HG03103 (cell line): Measurements from ENCODE around the gene TTLL8.

ENCODE experiments used
- ATAC-seq: cut with Tn5 transposase; IDR thresholded peaks from one replicate; pipeline ENCODE4 v1.9.1; 2021; ENCODE audit warnings: low read depth; ENCODE audit not compliant: unreplicated experiment

The TTLL8 gene

DNA sequence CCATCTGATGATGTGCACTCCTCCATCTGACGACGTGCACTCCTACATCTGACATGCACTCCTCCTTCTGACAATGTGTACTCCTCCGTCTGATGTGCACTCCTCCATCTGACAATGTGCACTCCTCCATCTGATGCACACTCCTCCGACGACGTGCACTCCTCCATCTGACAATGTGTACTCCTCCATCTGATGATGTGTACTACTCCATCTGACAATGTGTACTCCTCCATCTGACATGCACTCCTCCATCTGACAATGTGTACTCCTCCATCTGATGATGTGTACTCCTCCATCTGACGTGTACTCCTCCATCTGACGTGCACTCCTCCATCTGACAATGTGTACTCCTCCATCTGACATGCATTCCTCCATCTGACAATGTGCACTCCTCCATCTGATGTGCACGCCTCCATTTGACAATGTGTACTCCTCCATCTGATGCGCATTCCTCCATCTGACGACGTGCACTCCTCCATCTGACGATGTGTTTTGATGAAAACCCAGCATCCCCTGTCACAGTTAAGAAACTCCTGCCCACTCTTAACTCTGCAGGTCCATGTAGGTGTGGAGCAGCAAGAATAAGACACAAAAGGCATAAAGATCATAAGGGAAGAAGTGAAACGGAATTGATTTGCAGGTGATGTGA is 35.8 kb downstream of the TTLL8 start:
- no peak for ATAC-seq

DNA sequence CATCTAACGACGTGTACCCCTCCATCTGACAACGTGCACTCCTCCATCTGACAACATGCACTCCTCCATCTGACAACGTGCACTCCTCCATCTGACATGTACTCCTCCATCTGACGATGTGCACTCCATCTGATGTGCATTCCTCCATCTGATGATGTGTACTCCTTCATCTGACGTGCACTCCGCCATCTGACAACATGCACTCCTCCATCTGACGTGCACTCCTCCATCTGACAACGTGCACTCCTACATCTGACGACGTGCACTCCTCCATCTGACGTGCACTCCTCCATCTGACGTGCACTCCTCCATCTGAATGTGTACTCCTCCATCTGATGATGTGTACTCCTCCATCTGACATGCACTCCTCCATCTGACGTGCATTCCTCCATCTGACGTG is 37.5 kb downstream of the TTLL8 start:
- no peak for ATAC-seq

DNA sequence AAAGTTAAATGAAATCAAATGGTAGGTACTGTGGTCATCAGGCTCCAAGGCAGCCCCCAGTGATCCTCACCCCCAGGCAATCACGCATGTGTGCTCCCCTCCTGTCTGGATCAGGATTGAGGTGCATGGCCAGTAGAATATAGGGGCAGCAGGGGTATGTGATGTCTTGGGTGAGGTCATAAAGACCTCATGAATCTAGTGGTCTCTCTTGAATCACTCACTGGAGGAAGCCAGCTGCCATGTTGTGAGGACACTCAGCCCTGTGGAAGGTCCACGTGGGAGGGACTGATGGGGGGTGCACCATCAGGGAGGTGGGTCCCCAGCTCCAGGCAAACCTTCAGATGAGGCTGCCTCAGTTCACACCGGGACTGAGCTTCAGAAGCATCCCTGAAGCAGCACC is 38.8 kb downstream of the TTLL8 start:
- no peak for ATAC-seq

DNA sequence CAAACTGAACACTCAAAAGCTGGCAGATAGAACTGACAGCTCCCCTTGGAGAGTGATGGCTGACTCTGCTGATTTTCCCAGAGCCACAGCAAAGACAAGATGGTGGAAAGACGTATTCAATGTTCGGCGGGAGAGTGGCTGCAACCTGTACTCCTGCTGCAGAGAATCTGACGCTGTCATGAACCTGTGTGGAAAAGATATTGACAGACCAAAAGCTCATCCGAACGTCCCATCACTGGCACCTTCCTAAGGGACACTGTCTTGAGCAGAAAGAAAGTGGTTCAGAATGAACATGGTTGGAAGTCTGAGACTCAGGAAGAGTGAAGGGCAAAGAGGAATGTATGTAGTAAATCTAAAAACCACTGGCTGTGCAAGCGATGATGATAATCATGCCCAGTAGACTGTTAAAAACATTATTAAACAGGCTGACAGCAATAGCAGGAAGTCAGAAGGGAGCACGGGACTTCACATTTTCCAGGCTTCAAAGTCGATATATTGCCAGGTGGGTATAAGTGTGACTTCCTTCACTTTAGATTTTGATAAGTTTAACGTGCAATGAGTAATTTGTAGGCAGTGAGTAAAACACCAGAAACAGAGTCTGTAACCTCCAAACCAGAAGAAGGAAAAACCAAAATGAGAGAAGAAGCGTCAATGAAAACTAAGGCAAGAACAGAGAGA is 39.4 kb downstream of the TTLL8 start:
- ATAC-seq, result no peak

DNA sequence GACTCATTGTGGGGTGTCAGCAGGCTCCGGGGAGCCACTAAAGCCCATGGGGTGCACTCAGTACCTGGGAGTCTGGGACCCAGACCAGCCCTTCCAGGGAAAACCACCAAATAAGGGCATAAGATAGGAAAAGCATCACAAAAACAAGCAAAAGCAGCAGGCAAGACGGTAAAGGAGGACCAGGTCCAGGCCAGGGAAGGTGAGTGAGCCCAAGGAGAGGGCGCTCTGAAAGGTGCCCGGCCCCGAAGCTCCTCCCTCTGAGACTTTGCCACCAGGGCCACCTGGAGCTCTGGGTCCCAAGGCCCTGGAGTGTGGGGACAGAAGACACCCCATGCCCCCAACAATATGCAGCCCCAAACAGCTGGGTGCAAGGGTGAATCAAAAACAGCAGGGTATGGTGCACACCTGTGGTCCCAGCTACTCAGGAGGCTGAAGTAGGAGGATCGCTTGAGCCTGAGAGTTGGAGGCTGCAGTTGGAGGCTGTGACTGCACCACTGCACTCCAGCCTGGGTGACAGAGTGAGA is 40.3 kb downstream of the TTLL8 start:
- ATAC-seq, result no peak

DNA sequence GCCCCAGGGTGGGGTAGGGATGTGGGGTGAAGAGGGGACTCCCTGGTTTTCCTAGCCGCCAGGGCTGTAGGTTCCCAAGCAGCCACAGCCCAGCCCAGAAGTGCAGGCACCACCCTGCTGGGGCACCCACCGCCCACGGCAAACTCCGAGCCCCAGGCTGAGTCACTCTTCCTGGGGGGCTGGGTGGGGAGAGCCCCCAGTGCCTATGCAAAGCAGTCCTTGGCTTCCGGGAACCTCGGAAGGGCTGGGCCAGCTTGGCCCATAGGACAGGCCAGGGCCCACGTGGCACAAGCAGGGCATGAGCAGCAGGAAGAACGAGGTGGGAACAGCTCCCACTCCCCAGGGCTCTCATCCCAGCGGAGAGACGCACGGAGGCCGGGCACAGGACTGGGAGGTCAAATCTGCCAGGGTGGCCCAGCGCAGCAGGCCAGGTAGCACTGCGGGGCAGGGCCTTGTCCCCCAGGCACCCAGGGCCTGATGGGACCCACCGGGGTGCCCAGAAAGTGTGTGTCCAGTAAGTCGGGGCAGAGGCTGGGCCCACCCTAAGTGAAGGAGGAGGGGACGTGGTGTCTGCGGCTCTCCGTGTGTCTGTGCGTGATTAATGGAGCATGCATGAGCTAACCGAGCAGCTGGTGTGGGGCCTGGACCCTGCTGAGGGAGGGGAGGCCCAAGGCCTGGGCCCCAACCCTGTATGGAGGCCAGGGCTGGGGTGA is 41.0 kb downstream of the TTLL8 start:
- ATAC-seq, result no peak

DNA sequence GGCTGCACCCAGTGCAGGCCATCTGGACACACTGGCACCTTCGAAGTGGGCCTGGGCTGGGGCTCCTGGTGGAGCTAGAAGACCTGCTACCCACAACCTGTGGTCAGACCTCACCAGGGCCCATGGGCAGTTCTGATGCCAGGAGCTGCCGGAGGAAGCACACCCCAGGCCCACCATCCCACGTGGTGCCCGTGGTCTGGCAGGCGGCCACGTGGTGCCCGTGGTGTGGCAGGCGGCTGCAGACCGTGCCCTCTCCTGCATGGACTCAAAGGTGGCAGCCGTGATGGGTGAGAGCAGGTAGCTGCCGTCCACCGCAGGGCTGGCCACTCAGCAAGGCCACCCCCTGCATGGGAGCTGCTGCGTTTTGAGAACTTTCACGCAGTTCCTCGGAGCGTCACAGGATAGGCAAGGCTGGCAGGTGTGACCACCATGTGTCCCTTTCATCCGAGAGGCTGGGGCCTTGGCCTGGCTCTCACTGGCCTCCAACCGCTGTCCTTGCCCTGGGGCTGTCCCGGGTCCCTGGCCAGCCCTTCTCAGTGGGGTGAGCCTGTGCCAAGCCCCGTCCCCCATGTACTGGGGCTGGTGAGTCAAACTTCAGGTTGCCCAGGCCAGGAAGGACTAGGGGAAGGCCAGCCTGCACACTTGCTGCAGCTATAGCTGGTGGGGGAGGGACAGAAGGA is 41.6 kb downstream of the TTLL8 start:
- no peak for ATAC-seq

DNA sequence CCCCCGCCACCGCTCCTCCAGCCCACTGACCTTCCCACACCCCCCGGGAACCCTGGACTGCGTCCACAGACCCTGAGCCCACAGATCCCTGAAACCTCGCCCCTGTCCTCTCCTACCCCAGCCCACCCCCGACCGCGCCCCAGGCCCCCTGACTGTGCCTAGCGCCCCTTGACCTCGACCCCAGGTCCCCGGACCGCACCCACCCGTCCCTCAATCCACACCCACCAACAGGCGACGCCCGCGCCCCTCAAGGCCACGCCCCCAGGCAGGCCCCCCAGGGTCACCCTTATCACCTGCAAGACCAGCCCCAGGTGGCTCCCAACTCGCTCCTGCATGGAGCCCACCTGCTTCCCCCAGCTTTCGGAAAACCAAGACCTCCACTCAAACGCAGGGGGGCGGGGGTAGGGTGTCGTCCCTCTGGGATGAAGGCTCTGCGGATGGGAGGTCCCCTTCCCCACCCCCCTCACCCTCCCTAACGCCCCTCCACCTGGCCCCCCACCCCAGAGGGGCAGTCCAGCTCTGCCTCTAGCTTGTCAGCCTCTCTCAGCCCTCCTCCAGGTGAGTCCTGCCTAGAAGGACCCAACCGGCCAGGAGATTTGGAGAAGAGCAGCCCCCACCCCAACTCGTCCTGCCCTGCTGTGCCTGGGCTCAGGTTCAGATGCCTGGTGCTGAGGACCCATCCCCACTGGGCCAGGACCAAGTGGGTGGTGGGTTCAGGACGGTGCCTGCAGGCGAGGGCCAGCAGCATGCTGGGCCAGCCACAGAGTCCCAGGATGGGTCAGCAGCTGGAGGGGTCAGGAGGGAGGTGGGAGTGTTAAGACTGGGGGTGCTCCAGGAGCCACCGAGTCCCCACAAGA is 42.4 kb downstream of the TTLL8 start:
- no peak for ATAC-seq

DNA sequence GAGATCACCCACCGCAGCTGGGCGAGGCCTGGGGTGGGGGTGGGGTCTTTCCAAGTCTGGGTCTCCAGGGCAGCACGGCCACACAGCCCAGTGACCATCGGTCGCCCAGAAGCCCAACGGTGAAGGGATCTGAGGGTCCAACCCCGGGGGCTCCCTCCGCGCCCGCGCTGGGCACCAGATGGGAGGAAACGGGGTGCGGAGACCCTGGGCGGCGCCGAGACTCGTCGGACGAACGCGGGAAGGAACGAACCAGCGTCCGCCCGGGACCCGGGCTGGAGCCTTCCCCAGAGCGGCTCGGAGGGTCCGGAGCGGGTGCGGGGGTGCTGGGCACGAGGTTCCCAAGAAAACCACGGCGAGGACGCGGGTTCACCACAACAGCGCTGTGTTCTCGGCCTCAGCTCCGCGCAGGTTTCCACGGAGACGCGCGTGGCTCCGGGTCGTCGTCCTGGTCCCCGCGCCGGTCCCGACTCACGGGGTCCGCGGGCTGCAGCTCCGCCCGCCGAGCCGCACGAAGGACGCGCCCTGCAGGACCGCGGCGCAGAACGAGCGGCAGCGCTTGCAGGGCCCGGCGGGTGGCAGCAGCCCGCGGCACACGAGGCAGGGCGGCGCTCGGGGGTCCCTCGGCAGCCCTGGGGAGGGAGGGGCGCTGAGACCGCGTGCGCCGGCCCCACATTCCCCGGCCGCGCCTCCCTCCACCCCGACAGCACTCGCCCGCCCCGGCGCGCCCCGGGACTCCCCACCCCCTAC is 43.3 kb downstream of the TTLL8 start:
- ATAC-seq, result no peak

DNA sequence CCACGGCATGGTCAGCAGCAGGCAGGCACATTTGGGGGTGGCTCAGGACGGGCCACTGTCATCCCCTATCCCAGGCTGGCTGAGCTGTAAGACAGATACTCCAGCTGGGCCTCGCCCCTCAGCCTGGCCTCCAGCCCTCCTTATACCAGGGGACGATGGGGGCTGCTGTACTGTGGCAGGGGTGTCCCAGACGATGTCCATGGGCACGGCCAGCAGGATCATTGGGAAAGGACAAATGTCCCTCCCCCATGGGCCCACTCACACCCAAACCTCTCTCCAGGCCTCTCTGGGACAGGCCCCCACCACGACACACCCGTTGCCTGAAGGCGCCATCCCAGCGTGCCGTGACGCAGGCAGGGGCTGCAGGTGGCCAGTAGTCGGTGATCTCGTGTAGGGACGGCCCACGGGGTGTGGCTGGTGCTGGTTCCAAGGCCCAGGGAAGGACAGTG is 44.0 kb downstream of the TTLL8 start:
- no peak for ATAC-seq

DNA sequence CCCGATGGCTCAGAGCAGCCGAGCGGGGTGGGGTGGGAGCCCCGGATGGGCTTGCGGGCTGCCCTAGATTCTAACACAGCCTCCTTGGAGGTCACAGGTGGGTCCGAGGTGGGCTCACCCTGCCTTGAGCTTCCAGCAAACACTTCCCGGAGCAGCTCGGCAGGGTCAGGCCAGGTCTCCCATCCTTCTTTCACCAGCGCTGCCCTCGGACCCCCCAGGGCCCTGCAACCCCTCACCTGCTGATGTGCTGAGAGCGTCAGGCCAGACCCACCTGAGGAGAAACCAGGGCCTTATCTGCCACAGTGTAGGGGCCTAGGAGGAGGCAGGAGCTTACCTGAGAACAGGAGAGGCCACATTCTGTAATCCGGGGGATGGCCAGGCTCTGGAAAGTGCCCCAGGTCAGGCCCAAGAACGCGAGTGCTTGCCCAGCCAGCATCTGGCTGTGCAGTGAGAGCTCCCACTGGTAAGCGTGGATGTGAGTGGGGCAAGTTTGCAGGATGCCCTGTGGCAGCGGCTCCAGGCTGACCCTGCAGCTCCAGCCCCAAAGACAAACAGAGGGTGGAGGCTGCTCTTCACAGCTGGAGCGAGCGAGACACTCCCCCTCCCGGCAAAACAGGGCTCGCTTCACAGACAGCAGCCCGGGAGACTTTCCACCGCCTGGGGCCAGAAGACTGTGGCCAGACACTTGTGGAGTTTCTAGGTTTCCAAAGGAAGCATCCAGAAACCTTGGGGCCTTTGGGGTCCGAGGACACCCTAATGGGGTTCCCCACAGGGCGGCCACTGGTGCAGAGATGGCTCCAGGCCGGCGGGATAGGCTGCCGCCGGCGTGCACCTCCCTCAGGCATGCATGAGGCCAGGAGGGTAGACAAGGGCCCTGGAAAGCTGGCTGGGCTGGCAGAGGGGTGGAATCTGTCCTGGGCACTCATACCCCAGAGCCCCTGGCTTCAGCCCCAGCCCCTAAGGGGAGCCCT is 45.6 kb downstream of the TTLL8 start, which contains the start of gene IL17REL:
Gene IL17REL, minus strand, starts transcription at position 555 of the 971 bp plus-strand sequence. Its CDS starts 119 bp downstream, at position 436.
- ATAC-seq, result no peak

DNA sequence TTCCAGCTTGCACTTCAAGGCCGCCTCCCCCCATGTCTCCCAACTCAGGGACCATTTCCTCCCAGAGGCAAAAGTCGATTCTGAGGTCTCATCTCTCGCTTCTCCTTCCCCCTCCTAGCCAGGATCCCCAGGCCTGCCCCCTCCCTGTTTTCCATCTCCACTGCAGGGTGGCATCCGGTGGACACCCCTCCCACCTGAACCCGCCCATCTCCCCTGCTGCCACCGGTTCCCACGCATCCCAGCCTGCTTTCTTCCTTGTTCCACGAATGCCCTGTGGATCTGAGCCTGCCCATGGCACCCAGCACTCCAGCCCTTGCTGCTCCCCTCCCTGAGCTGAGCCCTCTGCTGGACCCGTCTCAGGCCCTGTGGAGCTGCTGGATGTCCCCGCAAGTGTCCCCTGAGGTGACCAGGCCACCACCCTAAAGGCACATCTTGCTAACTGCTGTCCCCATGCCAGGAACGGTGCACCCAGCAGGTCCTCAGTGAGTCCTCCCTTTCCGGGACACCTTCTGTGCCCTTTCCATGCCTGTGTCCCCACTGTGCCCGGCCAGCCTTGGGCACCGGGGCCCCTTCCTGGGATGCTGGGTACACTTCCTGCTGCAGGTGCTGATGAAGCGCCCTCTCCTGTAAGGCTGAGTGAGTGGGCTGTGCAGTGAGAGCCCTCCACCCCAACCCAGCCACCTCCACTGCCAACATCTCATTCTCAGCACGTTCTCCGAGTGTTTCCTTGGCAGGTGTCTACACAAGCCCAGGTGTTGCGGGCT is 46.5 kb downstream of the TTLL8 start:
- ATAC-seq, result no peak

DNA sequence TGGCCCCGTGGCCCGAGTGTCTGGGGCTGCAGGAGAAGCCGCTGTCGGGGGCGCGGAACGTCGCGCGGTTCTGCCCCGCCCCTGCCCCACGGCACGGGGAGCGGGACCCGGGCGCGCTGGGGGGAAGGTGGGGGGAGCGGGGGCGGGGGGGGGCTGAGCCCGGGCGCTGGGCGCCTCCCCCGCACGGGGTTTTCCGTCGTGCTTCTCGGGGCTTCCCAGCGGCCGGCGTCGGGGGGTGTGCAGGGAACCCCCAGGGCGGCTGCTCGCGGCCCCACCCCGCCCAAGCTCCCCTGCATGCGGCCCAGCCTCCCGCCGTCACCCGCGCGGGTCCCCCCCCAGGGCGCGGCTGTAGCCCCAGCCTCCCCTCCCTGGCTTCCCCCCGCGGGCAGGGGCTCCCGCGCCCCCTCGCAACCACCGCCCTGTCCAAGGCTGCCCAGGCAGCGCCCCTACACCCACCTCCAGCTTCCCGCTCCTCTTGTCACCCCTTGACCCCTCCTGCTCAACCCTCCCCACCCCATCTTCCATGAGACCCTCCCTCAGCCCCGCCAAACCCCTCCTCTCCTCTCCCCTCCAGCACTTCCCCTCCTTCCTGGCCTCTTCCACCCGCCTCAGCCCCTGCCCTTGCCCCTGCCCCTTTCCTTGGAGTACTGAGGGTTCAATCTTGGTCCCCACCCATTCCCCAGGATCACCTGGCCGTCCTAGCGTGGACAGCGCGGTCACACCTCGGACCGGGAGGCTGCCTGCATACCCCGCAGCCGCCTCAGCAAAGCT is 47.2 kb downstream of the TTLL8 start:
- no peak for ATAC-seq

DNA sequence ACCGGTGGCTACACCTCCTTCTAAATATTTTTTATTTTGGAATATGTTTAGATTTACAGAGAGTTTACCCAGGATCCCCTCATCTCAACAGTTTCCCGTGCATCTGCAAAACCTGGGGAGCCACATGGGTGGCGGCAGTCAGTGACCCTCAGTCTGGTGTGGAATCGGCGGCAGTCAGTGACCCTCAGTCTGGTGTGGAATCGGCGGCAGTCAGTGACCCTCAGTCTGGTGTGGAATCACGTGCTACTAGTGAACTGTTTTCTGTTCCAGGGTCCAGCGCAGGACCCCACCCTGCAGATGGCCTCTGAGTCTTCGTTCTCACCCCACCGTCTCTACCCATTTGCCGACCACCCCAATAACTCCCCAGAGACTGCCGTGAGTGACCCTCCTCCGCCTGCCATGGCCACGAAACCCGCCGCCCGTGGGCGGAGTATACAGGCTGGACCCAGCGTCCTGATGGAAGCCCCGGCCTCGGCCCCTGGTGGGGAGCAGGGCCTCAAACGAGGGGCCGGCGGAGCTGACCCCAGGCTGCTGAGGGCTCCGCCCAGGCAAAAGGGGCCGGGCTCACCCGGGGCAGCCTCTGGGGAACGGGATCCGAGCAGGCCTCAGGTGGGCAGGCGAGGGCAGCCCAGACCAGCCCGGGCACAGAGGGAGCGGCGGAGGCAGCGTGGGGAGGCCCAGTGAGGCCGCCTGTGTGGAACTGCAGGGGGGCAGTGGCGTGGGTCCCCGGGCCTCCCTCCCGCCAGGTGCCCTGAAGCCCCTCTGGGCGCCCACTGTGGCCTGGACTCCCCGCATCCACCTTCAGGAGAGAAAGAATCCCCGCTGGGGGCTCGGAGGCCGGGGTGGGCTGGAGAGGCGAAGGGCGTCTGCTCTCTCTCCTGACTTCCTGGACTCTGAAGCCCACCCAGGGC is 48.1 kb downstream of the TTLL8 start:
- no peak for ATAC-seq

DNA sequence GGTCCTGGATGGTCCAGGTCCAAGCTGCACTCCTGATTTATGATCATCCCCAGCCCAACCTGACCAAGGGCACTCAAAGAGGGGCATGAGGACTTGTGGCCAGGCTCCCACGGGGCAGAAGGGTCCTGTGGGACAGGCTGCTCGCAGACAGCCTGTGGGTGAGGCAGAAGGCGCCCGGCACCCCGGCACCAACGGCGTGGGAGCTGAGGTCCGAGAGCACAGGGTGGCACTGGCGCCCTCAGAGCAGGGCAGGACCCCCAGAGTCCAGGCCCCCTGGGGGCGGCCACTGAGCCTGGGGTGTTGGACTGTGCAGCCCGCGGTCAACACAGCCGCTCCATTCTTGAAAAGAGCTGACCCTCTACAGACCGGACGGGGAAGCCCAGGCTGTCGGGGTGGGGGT is 48.8 kb downstream of the TTLL8 start:
- no peak for ATAC-seq
